OCI-M2 (cell line): Measurements from ENCODE around the gene MARCHF9.

Source experiments
- DNase-seq: peaks from one replicate; lab custom pipeline; 2025; ENCODE audit not compliant: unreplicated experiment; lab: John Stamatoyannopoulos, UW

MARCHF9 gene

DNA sequence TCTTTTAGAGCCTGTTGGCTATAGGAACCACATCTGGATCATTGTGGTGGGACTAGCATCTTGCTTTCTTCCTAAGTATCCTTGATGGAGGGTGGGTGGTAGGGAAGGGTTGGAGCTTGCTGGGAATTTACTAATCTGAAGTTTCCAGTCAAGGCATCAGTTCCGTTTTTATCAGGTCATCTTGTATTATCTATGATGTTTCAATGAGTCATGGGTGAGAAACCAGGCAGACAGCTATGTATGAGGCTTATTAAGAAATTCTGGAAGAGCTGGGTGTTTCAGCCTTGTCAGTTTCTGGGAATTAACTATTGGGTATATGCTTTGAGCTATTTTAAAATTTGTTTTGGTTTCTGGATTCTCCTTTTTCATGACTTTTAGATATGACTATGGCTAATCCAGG is 39.0 kb downstream of the MARCHF9 start:
- DNase-seq = no peak

DNA sequence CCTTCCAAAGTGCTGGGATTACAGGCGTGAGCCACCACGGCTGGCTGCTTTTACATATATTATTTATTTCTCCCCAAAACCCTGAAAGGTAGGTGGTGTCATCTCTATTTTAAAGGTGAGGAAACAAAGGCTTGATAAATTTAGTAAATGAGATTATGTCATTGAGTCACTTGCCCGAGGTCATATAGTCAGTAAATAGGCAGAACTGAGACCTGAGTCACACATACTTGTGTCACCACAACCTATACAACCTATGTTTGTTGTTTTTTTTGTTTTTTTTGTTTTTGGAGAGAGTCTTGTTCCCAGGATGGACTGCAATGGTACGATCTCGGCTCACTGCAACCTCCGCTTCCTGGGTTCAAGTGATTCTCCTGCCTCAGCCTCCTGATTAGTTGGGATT is 40.5 kb downstream of the MARCHF9 start:
- no peak for DNase-seq

DNA sequence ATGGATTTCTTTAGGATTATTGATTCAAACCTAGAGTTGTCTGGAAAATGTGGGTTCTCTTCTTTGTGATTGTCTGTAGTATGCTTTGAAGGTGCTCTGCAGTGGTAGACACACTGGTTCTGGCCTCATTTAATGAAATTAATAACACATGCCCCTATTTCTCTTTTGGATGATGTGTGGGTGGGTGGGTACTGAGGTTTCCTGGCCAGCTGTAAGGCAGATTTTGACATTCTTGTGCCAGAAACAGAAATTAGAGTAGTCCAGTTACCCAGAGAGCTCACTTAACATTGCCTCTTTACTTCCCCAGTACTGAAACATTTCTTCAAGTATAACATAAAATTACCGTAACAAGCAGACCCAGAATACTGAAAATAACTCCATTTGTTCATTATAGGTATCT is 42.1 kb downstream of the MARCHF9 start:
- DNase-seq = no peak

DNA sequence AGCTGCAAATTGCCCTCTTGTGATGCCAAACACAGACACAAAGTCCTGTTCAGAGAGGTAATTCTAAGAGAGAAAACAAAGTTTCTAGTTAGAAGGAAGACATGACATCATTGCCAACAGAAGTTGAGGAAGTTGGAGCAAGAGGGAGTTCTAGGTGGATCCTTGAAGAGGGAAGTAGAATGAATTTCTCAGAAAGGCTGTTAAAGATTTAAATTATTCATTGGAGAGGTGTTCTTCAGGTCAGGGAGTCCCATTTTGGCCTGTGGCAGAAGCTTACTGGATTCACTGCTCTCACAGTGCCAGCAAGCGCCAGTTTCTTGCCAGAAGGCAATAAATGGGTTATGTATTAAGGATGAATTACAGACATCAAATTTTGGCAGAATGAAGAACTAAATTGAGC is 43.0 kb downstream of the MARCHF9 start:
- no peak for DNase-seq

DNA sequence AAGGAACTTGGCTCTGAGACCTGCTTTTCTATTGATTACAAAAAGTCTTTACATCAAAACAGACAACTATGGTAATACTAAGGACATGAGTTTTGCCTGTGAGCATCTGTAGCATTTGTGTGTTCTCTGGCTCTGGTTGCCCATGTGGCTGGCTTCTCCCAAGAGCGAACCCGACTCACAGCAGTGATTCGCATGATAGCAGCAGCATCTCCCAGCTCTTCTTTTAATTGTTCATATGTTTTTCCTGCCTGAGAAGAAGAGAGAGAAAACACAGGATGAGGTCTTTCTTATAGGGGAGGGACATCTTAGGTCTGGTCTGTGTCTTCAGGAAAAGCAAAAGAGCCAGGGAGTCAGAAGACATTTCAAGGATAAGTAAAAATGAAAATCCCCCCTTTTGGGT is 46.1 kb downstream of the MARCHF9 start:
- DNase-seq = no peak

DNA sequence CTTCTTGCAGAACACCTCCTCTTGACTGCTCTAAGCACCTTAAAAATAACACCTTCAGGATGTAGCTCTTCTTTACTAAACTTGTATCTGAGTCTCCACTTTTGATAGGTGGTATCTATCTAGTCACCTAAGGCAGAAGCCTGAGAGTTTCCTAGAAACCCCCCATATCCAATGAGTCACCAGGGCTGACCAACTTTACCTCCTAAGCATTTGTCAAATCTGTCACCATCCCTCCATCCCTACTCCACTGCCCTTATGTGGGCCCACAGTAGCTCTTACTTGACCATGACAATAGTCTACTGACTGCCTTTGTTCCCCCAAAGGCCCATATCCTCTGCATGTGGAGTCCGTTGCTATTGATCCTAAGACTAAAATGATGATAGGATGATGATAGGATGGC is 47.7 kb downstream of the MARCHF9 start:
- DNase-seq = no peak

DNA sequence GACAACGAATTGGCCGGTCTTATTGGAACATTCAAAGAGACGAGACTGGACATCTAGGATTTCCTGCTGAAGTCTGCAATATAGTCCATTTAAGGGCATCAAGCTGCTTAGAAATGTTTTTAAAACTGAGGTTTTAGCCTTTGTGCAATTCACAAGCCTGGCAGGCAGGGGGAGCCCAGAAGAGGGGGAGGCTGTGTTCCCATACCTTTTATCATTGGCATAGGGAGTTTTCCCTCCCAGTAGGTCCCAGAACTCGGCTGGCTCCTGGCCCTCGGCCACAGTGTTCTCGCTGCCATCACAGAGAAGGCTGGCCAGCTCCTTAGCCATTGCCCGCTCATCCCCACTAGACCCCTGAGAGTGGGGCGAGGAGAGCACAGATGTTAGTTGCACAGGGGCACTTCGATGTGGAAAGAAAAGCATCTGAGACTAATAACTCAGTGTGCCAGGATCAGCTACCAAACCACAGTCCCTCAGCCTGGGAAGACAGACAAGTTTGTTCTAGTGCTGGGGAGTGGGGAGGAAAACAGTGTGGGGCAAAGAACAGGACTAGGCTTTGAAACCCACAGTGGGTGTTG is 48.5 kb downstream of the MARCHF9 start:
- DNase-seq = no peak

DNA sequence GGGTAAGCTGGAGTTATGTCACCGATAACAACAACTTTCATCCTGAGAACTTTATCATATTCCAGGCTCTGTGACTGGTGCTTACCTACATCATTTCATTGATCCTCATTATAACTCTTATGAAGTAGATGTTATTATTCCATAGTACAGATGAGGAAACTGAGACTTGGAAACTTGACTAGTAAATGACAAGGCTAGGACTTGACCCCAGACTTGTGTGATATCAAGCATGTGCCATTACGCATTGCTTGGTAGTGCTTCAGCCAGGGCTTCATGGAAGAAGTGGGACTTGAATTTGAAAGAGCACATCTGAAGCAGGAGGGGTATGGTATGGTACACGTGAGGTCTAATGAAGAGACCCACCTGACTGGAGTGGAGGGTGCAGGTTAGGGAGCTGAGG is 51.8 kb downstream of the MARCHF9 start:
- DNase-seq = no peak

DNA sequence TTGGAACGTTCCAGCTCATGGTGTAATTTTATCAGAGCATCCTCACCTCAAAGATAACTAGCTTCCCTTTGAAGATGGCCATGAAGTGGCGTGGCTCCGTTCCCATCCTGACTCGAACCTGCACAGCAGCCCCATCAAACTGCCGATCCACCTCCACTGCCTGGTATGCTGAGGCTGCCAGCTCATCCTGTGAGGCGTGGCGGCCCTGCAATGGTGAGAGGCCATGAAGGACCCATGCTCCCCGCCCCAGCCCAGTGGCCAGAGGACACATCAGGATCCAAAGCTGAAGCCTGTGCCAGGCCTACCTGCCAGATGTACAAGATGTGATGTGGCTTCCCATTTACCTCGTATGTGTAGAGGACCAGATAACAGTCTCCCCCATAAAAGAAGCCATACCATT is 52.4 kb downstream of the MARCHF9 start:
- DNase-seq = no peak

DNA sequence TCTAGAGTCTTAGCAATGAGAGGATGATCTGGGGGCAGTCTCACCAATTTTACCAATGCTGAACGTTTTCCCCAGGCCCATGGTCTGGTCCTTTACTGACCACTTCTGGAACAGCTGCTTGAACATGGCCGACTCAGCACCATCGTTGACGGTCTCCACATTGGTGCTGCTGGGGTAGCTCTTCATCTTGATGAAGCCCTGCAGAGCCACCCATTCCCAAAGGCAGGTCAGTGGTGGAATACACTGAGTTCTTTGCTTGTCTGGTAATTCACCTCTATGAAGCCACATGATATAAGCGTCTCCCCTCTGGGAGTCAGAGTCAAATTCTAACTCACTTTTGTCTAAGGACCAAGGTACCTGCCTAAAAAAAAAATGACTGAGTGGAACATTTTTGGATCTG is 53.4 kb downstream of the MARCHF9 start:
- no peak for DNase-seq

DNA sequence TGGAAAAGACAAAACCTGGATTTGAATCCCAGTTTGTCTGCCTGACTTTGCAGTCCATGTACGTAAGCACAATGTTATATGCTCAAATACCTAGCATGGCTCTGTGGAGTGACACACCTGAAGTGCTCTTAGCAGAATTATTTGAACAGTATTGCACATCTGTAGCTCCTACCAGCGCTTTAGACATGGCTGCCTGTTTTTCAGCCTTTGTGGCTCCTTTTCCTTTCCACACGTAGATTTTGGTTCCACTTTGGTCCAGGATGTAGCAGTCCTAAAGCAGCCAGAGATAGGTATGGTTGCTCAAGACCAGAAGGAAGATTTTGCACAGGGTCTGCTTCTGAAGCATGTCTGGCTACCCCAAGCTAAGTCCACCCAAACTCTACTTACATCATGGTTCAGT is 54.5 kb downstream of the MARCHF9 start:
- DNase-seq = no peak
